GM12873 (cell line): Measurements from ENCODE around the gene WWOX.
A peak's percentile ranks its signal among the peaks of the same experiment; 100 is the strongest.

Source experiments
- TF ChIP-seq, protein P1 (sequence below): IDR thresholded peaks from 2 replicates; pipeline ENCODE4 v1.5.1; 2012; ENCODE audit warnings: low read depth, mild to moderate bottlenecking, moderate library complexity, low read length, control low read depth; ENCODE audit not compliant: insufficient read depth; ENCODE audit errors: missing control alignments

WWOX gene

DNA sequence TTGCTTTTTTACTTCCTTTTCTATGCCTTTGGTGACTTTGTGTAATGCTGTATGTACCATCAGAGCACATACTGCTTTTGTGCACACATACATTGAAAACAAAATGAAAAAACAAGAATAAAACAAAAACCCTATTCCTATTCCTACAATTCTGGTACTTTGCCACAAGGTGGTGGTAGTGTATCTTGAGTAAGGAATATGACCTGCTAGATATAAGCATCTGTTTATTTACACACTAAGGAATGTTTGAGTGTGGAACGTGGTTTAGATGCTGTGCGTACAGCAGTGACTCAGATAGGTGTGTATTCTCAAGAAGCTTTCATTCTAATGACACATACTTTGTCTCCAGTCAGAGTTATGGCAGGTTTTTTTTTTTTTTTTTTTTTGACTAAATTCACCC, 606.2 kb downstream of the WWOX start:
- TF ChIP-seq, protein P1, sequence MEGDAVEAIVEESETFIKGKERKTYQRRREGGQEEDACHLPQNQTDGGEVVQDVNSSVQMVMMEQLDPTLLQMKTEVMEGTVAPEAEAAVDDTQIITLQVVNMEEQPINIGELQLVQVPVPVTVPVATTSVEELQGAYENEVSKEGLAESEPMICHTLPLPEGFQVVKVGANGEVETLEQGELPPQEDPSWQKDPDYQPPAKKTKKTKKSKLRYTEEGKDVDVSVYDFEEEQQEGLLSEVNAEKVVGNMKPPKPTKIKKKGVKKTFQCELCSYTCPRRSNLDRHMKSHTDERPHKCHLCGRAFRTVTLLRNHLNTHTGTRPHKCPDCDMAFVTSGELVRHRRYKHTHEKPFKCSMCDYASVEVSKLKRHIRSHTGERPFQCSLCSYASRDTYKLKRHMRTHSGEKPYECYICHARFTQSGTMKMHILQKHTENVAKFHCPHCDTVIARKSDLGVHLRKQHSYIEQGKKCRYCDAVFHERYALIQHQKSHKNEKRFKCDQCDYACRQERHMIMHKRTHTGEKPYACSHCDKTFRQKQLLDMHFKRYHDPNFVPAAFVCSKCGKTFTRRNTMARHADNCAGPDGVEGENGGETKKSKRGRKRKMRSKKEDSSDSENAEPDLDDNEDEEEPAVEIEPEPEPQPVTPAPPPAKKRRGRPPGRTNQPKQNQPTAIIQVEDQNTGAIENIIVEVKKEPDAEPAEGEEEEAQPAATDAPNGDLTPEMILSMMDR = peak; percentile 57

DNA sequence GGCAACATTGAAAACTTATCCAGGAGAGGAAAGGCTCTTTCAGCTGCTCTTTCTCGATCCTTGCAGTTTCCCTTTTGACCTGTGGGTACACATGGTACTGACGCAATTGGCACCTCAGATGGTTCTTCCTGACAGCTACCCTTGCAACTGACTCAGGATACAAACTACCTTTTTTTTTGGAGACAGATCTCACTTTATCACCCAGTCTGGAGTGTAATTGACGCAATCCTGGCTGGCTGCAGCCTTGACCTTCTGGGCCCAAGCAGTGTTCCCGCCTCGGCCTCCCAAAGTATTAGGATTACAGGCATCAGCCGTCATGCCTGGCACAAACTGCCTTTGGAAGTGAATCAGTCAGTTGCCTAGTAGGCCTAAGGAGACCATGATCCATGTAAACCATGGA, 607.2 kb downstream of the WWOX start:
- TF ChIP-seq, protein P1 = no peak

DNA sequence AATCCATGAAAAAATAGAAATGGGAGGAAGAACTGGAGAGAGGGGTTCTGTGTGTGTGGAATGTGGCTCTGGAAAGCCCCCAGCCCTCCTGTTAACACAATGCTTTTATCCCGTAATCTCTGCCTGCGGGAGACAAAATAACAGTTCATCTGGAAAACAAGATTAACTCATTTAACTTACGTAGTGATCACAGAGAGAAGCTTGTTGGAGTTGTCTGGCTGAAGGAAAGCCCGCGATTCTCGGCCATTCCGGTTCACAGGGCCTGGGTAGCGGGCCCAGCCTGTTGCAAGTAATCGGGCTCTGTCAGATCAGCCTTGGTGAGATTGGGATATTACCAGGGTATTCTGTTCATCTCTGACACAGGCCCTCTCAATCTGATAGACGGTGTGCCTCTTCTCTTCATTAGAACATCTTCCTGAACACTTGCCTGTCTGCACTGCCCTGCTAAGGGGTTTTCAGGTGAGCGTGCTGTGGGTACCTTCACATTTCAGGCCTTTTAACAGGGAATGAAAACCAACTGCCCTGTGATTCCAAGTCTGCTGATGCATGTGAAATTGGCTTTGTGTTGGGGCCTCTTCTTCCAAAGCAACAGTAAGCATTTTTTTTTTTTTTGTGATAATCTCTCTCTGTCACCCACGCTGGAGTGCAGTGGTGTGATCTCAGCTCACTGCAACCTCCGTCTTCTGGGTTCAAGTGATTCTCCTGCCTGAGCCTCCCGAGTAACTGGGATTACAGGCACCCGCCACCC, 609.9 kb downstream of the WWOX start:
- TF ChIP-seq, protein P1 = no peak

DNA sequence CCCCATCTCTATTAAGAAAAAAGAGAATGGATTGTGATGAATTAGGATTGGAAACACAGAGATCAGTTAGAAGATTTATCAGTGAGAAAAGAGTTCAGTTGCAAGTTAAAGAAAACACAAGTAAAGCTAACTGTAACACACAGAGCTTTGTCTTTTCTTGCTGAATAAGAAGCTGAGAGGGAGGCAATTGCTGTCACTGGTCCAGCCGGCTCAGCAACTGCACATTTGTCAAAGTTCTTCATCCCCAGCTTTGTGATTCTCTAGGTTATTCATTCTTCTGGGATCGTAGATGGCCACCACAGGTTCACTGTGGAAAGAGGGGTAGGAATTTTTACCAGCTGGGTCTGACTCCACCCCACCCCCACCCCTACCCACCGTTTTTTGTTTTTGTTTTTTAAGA, 615.7 kb downstream of the WWOX start:
- TF ChIP-seq, protein P1 = no peak

DNA sequence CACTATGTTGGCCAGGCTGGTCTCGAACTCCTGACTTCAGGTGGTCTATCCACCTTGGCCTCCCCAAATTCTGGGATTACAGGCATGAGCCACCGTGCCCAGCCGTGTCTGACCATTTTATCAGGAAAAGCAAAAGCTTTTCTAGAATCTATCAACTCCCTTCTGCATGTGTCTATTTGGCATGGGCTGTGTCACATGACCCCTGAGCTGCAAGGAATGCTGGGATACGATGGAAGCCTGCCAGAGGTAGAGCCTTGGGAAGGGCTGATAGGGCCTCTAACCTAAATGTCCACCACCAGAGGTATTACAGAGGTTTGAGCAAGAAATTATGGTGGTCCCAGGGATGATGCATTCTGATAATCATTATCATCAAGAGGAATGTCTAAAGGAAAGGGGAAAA, 616.2 kb downstream of the WWOX start:
- TF ChIP-seq, protein P1 = no peak

DNA sequence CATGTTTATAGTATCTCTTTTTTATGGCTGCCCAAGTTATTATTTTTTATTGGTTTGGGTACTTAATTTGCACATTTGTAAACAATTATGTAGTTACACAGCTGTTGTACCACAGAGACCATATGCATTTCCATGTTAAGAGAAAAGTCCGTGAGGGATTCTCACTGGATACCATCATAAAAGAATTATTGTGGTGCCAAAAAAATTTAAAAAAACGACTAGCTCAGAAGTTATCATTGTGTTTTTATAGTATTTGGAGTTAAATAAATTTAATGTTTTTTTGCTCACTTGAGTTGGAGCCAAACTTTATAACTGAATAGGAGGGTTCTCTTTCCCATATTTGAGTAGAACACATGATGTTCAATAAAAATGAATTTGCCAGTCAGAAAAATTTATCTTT, 618.7 kb downstream of the WWOX start:
- TF ChIP-seq, protein P1 = no peak

DNA sequence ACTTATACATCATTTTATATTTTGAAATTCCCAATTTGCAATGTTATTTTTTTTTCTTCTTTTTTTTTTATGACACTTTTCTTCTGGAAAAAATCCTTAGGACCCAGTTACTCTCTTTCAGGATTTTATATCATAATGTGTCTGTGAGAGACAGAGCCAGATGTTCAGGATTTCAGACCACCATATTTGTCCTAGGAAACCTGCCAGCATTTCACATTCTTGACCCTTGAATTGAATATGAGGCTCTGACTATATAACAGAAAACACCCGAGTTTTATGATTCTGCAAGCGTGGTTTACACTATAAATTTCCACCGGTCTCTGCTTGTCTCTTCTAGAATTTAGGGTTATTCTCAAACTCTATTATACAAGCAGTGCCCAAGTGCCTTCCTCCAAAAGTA, 621.0 kb downstream of the WWOX start:
- TF ChIP-seq, protein P1 = no peak

DNA sequence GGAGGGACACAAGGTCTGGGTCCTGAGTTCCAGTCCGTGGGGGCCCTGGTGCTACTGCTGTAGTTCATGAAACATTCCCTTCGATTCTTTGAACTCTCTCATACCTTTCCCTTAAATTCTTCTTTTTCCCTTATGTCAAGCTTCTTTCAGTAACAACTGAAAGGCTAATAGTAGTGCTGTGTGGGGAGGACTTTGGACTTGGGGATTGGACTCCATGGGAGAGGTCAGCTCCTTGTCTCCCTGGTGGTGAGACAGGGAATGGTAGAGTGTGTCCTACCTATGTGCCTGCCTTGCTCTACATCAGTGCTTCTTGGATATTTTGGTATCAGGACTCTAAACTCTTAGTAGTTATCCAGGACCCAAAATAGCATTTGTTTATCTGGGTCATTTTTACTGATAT, 628.1 kb downstream of the WWOX start:
- TF ChIP-seq, protein P1 = peak; percentile 11
